Putamen (tissue), 1 donor: Measurements from ENCODE around the gene CACNG3.
"Not testable (repeated sequence)": the region's sequence is repeated elsewhere in the genome, so short reads cannot be mapped to it uniquely, and the experiment has no call there.

ENCODE experiments used
- DNase-seq: peaks from one replicate; pipeline ENCODE4 v3.0.0-alpha.2; 2016; ENCODE audit warnings: low spot score

CACNG3 gene

DNA sequence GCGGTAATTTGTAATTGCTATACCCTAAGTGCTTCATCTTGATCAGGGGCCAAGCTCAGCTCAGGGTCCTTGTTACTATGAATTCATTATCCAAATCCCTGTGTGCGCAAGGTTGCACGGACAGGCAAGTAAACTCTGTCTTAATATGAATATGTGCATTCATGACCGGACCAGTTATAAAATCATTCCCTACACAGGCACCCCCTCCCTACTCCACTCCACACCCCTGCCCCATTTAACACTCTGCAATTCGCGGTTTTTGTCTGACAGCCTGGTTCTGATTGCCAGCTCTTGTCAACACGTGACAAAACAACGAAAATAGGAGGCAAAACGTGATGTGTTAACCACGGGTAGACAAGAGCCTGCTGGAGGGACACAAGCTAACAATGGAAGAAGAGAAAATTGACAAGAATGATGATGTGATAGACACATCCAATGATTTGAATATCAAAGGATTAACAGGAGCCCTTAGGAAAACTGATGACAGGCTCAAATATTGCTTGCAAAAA lies 76.5 kb downstream of the CACNG3 start:
- no peak for DNase-seq

DNA sequence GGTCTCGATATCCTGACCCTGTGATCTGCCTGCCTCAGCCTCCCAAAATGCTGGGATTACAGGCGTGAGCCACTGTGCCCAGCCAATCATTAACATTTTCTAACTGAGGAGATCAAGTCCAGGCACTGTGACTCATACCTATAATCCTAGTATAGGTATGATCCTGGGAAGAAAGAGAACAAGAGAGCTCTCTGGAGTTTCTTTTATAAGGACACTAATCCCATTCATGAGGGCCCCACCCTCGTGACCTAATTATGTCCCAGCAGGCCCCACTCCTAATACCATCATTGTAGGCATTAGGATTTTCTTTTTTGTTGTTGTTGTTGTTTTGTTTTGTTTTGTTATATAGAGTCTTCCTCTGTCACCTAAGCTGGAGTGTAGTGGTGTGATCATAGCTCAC lies 80.4 kb downstream of the CACNG3 start:
- DNase-seq: no peak

DNA sequence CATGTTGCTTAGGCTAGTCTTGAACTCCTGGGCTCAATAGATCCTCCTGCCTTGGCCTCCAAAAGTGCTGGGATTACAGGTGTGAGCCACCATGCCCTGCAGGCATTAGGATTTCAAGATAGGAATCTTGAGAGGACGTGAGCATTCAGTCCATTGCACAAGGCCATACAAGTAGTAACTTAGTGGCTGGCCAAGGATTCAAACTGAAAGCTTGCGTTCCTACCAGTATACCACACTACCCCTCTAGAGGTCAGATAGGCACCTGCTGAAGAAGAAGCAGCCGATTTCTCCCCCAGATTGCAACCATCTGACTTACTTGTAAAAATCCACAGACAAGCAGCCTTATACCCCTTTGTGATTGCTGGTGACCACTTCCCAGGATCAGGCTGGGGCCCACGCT lies 80.9 kb downstream of the CACNG3 start:
- DNase-seq: no peak

DNA sequence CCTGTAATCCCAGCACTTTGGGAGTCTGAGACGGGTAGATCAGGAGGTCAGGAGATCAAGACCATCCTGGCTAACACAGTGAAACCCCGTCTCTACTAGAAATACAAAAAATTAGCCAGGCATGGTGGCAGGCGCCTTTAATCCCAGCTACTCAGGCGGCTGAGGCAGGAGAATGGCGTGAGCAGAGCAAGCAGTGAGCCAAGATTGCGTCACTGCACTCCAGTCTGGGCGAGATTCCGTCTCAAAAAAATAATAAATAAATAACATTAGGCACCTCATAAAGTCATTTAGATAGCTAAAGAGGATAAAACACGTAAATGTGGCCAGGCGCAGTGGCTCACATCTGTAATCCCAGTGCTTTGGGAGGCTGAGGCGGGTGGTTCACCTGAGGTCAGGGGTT lies 87.7 kb downstream of the CACNG3 start:
- DNase-seq: not testable (repeated sequence)

DNA sequence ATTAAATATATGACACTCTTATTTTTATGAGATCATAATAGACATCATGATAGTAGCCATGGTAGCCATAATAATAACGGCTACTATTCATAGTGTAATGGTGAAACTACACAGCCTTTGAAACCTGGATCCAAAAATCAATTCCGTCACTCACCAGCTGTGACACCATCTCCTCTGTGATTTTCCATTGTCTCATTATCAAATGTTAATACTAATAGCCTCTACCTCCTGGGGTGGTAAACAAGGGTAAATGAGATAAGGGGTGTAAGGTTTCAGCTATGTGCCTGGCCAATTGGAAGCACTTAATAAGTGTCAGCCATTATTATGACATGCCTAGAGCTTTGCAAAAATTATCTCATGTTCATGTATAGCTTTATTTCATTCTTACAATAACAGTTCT lies 88.6 kb downstream of the CACNG3 start:
- DNase-seq: no peak

DNA sequence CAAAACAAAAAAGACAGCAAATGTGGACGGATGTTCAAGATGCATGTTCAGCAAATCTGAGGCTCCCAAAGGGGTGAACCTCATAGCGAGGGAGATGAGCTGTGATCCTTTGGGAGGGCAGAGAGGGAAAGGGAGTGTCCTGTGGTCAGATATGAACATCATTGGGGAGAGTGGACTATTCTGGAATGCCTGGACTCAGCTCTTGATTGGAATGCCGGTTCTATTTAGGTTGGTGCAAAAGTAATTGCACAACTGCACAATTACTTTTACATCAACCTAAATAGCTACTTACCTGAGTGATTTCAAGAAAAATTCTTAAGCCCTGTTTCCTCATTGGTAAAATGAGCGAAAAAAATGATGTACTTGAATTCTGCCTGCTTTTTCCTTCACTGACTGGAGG lies 89.6 kb downstream of the CACNG3 start:
- no peak for DNase-seq

DNA sequence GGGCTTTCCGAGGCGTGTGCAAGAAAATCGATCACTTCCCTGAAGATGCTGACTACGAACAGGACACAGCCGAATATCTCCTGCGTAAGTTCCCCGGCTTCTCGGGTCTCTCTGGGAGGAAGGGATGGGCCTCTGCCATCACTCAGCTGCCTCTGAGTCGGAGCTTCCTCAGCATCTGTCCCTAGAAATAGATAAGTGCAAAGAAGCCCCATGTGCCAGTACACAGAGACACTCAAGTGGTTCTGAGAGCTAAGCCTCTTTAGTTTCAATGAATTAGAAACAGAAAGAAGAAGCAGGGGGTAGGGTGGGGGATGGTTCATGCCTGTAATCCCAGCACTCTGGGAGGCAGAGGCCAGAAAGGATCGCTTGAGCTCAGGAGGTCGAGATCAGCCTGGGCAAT lies 90.6 kb downstream of the CACNG3 start:
- no peak for DNase-seq

DNA sequence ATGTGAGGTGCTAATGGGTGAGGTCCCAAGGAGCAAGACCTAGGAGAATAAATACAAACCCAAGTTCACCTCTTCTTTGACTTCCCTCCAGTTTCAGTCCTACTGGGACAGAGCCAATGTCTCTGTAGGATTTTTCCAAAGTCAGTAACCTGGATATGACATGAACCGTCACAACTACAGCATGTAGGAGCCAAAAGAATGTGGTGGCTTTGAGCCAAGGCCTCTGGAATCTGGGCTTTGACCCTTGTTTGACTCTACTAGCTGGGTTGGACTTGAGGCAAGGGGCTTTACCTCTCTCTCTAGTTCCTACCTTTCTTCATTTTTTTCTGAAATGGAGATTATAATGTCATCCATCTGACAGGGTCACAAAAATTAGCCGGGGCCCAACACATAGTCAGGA lies 91.4 kb downstream of the CACNG3 start:
- no peak for DNase-seq

DNA sequence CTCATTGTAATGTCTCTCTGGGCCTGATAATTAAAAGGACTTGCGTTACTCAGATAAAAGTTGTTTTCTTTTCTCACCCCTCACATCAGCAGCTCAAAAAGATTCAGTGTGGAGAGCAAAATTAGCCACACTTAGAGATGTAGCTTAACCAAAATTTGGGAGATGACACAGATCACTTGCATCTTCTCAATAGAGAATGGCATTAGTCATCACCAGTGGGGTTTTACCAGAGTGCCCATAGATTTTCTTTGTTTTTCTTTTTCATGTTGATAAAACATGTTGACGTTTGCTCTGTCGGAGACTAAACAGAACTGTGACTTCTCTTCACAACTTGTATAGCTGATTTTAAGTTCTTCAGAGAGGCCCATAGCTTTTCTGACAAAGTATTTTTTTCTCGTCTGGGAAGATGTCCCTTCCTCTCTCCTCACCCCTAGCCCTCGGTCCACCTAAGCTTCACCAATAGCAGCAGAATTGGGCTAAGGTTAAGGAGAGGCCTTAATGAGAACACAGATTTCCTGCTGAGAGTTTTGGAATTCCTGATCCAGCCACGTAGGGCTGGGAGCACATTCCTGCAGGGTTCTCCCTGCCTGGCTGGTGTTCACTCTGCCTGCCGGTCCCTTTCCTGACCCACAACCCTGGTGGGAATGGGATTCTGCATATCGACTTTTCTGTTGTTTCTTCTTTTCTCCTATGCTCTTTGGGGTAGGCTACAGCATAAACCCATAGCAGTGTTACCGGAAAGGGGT lies 92.6 kb downstream of the CACNG3 start:
- no peak for DNase-seq

DNA sequence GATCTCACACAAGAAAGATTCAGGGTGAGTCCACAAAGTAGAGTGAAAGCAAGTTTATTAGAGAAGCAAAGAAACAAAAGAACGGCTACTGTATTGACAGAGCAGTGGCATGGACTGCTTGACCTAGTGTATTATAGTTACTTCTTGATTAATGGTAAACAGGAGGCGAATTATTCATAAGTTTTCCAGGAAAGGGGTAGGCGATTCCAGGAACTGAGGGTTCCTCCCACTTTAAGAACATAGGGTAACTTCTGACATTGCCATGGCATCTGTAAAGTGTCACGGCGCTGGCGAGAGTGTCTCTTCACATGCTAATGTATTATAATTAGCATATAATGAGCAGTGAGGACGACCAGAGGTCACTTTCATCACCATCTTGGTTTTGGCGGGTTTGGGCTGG lies 93.2 kb downstream of the CACNG3 start:
- DNase-seq: no peak

DNA sequence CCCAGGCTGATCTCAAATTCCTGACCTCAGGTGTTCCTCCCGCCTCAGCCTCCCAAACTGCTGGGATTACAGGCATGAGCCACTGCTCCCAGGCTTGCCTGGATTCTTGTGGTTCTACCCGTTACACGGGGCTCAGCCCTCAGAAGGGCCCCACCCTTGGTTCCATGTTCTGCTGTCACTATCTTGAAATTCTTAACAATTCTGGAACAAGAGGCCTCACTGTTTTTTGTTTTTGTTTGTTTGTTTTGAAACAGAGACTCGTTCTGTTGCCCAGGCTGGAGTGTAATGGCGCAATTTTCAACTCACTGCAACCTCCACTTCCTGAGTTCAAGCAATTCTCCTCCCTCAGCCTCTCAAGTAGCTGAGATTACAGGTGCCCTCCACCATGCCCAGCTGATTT lies 96.6 kb downstream of the CACNG3 start:
- no peak for DNase-seq

DNA sequence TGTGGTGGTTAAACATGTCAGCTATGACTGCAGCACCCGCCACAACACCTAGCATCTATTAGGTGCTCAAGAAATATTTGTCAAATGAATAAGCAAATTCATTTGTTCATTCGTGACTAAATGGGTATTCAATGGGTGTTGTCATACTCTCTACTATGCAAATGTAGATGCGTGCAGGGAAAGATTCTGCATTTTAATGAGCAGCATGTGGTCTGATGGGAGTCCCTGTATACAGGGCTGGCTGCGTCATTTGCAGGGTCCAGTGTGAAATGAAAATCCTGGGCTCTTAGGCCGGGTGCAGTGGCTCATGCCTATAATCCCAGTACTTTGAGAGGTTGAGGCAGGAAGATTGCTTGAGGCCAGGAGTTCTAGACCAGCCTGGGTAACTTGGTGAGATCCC lies 97.5 kb downstream of the CACNG3 start:
- DNase-seq: no peak

DNA sequence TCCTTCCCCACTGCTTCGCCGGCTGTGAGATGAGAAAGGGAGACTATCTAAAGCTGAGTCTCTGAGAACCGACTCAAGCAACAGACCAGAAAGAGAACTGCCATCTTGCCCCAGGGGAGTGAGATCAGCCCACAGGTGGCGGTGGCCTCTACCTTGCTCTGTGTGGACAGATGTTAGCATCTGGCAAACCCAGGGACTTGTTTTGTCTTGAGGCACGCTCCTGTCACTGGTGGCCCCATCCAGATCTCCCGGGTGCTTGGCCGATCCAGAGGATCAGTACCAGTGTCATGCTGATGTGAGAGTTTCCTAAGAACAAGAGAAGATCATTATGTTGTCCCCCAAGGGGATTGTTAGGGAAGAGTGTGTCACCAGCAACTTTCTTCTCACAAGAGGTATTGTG lies 101.4 kb downstream of the CACNG3 start:
- DNase-seq: no peak

DNA sequence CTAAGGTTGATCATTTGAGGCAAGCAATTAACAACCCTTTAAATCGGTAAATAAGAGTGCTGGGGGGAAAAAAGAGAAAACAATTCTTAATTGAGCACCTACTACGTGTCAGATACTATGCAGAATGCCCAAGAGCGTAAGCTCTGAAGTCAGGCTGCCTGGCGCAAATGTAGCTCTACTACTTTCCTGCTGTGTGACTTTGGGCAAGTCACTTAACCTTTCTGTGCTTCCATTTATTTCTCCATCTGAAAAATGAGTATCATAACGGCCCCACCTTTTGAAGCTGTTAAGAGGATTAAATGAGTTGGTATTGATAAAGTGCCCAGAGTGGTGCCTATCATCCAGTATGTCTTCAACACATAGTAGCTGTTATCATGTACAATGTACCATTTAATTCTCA lies 102.0 kb downstream of the CACNG3 start:
- DNase-seq: no peak

DNA sequence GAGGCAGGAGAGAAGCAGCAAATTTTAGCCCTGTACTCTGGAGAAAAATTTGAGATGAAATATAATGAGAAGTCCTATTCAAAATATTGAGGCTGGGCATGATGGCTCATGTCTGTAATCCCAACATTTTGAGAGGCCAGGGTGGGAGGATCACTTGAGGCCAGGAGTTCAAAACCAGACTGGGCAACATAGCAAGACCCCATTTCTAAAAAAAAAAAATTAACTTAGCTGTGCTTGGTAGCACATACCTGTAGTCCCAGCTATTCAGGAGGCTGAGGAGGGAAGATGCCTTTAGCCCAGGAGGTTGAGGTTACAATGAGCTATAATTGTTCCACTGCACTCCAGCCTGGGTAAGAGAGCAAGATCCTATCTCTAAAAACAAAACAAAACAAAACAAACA lies 103.4 kb downstream of the CACNG3 start:
- no peak for DNase-seq

DNA sequence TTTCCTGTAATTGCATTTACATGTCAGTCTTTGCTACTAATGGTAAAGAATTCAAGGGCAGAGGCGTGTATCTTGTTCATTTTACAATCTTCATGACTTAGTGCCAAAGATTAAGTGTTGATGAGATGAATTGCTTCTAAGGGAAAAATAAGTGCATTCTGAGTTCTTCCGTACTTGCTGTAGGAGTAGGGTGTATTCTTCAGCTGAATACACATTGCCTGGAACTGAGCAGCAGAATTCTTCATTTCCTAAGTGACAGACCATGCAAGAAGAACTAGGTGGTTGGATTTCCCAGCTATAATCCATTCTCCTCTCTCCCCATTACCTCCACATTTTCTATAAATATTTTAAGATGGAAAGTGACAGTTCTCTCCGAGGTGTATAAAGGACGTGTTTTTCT lies 104.8 kb downstream of the CACNG3 start:
- peak; percentile 64 for DNase-seq

DNA sequence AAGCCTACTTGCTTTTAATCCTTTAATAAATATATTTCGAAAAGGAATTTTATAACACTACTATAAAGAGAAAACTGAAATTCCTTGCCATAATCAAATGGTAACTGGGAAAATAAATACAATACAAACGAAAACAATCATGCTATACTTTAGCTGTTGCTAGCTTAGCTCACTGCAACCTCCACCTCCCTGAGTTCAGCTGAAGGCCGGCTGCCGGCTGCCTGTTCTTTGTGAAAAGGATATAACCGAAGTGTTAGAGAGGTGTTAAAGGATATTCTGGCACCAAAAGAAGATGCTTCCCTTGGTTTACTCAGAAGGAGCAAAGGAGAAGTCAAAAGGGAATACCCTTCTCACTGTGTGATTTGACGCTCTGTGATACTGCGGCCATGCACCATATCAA lies 108.5 kb downstream of the CACNG3 start:
- no peak for DNase-seq

DNA sequence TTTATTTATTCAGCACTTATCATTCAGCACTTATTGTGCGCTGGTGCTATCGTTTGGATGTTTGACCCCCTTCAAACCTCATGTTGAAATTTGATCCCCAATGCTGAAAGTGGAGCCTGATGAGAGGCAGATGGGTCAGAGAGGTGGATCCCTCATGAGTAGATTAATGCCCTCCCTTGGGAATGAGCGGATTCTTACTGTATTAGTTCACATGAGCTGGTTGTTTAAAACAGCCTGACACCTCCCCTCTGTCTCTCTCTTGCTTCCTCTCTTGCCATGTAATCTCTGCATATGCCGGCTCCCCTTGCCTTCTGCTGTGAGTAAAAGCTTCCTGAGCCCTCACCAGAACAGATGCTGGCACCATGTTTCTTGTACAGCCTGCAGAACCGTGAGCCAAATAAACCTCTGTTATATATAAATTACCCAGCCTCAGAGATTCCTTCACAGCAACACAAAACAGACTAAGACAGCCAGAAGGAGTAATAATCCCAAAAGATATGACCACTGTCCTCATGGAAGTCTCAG lies 111.1 kb downstream of the CACNG3 start:
- DNase-seq: no peak

DNA sequence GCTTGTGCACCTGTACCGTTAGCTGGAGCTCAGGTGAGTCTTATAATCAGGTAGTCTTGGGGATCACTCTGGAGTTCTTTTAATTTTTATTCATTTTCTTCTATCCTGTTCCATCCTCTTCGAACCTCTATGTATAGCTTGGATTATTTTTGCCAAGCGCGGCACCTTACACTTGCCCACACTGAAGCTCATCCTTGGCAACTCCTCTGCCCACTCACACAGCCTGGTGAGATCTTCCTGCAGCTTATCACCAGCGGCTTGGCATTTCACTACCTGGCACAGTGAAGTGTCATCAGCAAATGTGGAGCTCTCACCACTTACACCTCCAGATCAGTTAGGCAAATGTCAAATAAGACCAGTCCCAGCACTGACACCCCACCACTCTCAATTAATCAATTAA lies 116.7 kb downstream of the CACNG3 start:
- DNase-seq: peak; percentile 66

DNA sequence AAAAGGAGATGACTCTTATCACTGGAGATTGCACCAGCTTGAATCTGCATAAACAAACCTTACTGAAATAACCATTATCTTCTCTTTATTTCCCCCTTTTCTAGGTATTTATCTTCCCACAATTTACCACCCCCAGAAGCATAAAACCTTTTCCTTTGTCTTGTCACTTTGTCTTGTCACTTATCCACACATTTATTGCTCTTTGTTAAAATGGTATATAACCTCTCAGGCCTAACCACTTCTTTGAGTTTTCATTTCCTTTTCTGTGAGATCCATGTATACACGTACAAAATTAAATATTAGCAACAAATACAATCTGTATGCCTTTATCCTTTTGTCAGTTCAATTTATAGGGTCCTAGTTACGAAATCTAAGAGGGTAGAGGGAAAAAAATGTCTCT lies 122.9 kb downstream of the CACNG3 start:
- DNase-seq: no peak

DNA sequence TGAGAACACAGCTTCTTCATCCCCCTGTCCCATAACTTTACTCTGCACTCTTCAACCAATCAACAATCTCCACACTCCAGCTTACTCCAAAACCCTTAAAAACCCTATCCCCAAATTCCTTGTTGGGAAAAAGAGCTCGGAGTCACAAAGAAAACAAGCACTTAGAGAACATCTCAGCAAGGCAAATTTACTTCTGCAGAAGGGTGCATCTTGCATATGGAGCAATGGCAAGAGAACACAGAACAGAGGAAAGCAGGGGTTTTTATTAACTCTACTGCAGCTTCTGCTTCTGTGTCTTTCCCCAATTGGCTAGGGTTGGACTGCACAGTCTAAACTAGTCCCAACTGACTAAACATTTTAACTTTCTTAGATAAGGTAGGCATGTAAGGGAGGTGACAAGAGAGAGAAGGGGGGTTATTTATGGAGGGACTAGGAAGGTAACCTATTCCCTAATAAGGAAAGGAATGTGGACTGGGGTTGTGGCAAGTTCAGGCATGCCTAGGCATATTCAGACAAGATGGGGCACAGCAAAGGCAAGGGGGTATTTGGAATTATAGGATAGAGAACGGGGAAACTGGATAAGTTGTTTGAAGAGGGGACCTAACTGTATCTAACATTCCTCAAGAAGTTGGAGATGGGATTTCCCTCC lies 125.5 kb downstream of the CACNG3 start:
- no peak for DNase-seq

DNA sequence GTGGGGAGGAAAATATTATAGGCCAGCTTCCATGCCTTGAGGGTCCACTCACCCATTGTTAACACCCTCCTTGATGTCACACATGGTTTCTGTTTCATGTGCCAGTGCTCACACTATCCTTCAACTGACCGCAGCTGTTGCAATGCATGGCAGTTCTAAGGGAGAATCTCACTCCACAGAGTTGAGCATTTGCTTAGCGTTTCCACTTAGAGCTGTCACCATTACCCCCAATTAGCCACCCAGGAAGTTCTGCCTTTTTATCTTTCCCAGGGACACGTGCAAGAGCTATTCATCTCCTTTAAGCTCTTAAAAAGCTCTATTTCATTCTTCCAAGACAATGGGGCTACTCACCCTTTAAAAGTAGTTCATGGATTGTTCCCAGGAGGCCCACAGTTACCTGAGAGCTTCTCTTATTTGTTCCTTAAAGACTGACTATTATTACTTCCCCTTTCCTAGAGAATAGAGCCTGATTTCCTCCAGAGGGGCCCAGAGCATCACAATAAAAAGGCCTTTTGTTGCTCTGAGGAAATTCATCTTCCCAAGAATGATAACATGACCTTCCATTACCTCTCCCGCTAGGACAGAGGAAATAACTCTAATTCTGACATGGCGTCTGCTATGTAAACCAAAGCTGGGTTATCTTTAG lies 126.8 kb downstream of the CACNG3 start:
- DNase-seq: no peak

DNA sequence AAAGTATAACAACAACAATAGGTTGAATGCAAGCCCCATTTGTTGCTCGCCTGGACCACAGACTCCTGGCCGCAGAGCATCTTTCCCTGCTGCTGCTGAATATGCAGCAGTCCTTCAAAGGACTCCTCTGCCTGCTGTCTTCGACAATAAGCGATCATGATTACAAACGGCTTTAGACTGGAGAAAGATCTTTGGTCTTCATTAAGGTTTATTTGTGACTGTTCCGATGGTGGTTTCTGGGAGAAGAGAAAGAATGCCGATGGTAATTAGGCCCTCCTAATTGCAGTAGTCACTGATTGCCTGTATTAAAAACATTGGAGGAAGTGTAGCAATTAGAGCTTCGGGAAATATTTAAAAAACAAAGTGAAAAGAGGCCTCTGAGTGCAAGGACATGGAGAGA lies 138.2 kb downstream of the CACNG3 start:
- DNase-seq: no peak
